NCI-H510A treated with DMSO at 0.1 percent for 48 hours (cell line): ENCODE data around the gene TPM3.
"Not testable (repeated sequence)": the region's sequence is repeated elsewhere in the genome, so short reads cannot be mapped to it uniquely, and the experiment has no call there.

ENCODE experiments used
- DNase-seq: peaks from one replicate; lab custom pipeline; 2025; lab: John Stamatoyannopoulos, UW

The TPM3 gene

DNA sequence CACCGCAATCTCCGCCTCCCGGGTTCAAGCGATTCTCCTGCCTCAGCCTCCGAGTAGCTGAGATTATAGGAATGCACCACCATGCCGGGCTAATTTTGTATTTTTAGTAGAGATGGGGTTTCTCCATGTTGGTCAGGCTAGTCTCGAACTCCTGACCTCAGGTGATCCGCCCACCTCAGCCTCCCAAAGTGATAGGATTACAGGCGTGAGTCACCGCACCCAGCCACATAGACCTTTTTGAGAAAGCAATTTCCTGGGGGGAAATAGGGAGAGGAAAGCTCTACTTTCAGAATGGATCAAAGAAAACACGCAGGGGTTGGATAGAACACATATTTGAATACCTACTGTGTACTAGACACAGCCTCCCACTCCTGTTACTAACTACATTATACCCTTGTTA, 13.9 kb upstream of the TPM3 start:
- DNase-seq, result not testable (repeated sequence)

DNA sequence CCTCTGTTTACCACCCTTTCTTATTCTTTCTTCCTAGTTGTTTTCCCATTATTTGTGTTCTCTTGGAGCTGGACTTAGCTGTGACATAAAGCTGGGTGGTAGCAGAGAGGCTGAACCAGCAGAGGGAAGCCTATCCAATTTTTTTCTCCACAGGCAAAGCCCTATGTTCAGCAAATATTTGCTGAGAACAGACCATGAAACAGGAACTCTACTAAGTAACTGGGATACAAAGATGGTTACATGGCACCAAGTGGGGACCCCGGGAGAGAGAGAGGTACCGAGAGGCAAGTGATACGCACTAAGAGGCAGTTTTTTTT, 7.6 kb upstream of the TPM3 start:
- DNase-seq, result no peak

DNA sequence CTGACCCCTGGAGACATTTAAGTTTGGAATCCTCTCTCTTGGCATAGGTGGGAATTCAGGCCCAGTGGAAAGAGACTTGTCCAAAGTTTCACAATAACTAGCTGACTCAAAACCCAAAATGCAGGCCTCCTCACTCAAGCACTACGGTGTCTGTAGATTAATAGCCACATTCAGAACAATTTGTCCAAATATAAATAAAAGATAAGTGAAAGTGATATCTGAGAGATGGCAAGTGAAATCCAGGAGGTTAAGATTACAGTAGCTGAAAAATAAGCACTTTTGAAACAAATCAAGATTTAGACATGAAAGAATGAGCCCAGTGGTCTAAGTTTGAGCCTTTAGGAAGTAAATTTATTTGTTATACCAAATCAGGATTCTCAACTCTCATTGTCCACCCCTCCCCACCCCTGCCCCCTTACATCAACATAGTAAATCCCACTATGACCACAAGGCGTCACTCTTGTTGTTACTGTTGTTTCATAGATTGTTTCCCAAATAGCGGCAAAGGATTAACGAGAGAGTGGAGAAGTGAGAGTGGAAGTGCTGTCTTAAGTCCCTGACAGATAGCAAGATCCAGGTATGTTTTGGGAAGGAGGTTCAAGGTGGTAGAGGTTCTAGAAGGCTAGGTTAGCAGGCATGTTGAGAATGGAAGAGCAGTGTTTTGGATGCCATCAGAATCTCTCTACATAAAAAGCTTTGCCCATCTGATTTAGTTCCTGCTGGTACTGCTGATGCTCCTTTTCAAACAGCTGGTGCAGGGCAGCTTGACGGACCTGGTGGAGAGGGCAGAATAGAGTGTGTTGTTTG, 7.1 kb upstream of the TPM3 start:
- DNase-seq, result peak; percentile 66

DNA sequence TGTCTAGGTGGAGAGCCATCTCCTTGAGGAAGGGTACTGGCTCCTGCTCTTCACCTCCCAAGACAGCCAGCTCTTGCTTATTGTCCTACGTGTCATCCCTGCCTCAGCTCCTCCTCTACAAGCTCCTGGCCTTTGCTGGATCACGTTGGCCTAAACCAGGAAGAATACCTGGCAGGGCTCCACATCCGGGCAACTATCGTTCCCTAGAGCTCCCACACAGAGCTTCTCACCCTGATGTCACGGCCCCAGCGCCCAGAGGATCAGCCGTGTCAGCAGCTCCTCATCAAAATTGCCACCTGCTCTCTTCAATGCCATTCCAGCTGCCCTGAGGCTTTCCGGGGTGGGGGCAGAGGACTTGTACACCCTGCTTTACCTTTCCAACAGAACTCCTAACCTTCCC, 1.9 kb upstream of the TPM3 start:
- DNase-seq, result peak; percentile 93

DNA sequence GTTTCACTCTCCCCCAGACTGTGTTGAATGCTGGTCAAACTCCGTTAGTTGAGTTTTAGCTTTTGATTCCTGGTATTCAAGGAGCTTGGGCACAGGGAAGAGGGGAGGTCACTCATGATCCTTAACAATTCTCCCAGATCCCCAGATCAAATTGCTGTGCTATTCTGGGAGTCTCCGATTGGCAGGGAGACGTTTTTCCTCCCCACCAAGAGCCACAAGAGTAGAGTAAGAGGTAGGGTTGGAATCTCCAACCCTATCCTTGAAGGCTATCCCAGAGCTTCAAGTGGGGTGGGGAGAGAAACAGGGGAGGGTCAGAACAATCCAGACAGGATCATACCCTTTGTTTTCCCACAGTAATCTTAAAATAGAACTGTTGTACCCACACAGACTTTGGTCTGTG, 576 bp upstream of the TPM3 start:
- DNase-seq, result no peak

DNA sequence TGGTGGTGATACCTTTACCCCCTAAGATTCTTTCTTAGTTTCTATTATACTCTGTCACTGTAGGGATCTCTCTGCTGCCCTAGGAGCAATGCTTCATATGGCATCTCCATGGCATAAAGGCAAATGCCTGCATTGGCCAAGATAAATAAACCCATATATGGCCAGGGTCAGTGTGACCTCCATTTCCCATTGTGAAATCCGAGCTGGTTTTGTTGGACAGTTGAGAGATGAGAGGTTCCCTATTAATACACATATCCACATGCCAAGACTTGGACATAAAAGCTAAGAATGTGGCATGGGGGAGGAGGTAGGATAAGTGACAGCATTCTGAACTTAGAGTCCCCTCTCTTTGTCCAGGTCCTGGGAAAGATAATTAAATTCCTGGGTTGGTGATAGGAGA, 1.4 kb downstream of the TPM3 start:
- DNase-seq, result no peak

DNA sequence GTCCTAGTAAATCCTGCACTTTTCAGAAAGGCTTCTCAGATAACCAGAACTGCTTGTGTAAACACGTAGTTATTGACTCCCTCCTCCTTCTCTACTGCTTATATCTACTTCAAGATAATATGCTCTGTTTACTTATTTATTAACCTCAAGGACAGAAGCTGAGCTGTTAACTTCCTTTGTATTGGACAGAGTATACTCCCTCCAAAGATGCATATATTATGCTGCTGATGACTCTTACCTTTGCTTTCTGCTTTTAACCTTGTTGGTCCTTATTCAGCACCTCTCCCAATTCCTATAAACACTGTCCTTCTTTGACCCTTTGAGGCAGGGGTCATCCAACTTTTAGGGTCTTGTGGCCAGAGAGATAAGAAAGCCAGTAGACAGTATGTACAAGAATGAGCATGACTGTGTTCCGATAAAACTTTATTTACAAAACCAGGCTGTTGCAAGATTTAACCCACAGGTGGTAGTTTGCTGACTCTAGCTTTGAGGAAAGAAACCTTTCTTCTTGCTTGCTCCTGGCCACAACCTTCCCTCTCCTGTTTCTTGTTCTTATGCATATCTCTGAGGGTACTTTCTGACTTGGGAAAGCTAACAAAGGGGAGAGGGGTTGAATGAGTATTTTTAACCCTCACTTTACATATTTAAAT, 4.9 kb downstream of the TPM3 start:
- DNase-seq, result peak; percentile 47

DNA sequence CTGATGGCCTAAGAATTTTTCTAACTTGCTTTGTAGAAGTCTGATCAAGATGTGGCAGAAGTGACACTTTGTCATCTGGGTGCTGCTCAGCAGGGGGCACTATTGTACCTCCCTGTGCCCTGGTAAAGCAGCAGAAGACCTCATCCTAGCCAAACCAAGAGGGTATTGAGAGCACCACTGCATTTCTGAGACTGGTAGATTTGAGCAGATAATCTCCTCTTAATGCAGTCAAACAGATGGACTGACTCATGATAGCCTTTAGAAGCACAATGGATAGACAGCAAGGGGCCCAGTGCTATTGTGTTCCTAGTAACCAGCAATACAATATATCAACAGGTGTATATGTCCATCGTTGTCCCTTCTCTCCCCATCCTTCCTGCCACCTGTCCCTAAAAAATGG, 5.7 kb downstream of the TPM3 start:
- DNase-seq, result peak; percentile 85

DNA sequence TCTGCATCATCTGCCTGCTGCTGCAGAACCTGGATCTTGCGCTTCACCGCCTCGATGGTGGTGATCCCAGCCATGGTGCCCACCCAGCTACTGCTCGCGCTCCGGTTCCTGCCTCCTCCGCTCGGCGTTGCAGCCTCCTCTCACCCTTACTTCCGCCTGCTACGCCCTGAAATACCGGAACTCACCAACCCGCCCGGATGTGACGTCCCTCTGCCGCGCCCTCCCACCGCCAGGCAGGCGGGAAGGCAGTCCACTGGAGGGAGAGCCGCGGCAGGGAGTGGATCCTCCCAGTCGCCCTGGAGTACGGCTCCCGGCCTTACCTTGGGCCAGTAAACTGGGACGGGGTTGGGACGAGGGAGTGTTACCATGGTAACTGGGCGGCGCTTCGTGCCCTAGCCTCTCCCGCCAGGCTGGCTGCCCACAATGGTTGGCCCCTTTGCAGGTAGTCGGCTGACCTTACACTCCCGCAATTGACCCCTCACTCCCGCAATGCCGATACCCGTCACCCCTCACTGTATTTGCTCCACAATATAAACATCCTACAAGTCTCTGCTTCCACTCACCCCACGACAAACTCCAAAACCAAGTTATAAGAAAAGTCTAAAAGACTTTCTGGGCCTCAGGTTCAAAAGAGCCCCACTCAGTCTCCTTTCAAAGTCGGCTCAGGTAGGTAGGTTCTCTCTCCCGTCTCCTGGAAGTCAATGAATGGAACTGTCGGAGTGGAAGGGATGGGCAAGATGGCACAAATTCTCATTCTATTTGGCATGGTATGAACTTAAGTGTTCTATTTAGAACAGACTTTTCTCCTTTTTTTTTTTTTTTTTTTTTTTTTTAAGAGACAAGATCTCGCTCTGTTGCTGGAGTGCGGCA, 8.6 kb downstream of the TPM3 start:
- peak; percentile 95 for DNase-seq

DNA sequence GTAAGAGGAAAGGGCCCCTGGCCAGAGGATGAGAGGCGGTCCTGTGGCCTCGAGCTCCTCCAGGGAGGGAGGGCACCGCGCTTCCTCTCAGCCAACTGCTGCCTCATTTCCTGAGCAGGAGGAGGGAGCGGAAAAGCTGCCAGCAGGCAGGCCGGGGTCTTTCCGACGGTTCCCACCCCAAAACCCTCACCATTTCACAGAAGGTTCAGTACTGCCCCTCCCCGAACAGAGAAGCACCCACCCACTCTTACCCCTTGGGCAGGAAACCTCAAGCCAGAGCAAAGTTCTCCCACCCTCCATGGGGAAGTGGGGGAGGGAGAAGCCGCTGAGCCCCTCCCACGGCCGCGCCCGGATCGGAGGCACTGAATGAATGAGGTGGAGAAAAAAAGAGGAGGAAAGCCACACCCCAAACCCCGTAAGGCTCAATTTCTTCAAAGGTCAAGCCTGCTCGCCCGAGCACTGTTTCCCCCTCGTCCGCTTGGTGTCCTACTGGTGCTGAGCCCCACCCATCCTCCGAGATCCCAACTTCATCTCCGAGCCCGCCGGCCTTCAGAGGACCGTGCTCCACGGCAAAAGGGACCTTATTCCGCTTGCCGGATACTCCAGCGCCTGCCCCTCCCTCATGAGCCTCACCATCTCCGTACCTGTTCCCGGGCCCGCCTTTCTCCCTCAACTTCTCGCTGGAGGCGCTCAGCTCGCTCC, 9.4 kb downstream of the TPM3 start:
- peak; percentile 35 for DNase-seq

DNA sequence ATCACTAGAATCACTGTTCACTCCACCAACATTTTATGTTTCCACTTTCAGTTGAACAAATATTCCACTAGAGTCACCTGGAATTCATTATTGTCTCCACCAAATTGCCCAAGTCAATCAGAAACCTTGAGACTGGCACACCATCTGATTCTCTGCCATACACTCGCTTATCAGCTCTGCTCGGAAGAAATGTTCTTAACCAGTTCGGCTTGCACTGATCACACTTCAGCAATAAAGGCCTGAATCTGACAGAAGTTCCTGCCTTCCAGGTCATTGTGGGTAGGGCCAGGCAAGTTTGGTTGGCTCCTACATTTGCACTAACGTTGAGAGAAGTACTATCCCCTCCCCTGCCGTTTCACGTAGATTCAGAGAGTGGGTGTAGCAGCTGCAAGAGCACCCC, 10.0 kb downstream of the TPM3 start:
- no peak for DNase-seq

DNA sequence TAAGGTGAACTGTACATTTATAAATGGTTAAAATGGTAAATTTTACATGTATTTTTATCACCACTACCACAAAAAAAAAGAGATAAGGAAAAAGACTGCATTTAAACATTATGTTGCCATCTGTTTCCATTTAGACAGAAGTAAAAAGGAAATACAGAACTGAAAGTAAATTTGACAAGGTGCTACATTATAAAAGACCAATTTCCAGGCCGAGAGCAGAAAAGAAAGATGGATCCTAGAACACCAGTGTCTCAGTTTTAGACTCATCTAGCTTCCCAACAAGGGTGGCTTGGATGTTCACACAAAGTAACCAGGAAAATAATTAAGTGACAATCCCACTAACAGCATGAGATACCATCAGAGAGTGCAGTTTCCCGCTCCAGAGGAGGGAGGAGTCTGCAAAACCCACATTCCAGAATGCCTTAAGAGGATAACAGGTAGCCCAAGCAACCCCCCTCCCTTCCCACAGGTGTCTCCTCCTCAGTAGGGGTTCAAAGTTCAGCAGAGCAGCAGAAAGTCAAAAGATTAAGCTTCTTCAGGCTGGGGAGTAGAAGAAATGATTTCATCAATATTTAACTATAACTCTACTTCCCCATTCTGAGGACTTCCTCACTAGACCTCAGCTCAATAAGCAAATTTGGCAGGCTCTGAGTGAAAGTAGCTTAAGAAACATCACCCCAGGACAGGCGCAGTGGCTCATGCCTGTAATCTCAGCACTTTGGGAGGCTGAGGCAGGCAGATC, 11.8 kb downstream of the TPM3 start:
- DNase-seq, result no peak

DNA sequence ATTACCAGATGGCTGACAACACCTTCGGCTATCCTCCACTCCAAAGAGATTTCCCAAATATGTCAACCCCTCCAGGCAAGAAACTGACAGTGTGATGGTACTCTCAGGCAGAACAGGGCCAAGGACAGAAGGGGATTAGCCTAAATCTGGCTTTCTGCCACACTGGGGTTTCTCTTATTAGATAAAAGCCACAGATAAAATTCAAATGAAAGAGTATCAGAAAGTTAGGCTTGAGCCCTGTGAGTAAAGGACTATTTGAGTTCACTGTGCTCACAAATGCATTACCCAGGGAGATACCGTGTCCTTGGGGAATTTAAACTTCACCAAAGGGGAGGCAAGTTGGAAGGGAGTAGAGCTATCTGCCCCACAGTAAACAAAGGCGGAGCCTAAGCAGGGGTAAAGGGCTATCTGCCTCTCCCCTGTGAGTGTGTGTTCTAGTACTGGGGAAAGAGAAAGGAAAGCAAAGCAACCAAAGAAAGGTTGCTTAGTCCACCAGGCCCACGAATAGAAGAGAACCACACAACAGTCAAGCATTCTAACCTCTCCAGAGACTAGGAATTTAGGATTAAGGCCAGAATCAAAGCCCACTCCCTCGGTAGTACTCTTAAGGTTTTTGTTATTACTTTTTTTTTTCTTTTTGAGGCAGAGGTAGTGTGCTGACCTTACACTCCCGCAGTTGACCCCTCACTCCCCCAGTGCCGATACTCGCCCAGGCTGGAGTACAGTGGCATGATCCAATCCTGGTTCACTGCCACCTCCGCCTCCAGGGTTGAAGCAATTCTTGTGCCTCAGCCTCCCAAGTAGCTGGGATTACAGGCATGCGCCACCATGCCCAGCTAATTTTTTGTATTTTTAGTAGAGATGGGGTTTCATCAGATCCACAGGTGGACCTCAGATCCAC, 12.7 kb downstream of the TPM3 start:
- DNase-seq, result no peak

DNA sequence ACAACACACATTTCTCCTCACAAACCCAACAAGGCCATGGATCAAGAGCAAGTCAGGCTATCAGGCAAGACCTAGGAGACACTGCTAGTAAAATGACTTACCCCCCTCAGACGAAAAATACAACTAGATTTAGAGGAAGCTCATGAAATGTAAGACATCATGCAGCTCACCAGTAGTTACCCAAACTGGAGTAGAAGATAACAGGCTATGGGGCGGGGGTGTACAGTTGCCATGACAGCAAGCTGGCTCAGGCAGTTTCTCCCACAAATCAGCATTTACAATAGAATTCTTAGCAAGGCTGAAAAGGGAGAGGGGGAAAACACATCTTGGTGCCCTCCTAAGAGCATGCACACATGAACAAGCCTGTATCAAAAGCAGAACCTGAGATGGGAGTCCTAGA, 13.9 kb downstream of the TPM3 start:
- no peak for DNase-seq

DNA sequence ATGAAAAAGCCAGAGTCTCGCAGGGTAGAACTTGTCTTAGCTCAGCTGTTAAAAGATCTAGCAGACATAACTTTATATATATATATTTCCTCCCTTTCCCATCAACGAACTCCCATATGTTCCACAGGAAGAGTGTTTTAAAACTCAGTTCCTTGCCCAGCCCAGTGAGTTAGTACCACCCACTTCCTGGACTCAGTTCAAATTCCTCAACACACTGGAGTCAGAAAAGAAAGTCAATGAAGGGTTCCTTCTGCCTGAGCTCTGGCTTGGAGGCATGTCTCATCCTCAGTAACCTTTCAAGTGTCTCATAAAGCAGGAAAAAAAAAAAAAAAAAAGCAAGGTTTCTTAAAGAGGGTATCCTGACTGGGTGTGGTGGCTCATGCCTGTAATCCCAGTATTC, 15.6 kb downstream of the TPM3 start:
- DNase-seq, result no peak

DNA sequence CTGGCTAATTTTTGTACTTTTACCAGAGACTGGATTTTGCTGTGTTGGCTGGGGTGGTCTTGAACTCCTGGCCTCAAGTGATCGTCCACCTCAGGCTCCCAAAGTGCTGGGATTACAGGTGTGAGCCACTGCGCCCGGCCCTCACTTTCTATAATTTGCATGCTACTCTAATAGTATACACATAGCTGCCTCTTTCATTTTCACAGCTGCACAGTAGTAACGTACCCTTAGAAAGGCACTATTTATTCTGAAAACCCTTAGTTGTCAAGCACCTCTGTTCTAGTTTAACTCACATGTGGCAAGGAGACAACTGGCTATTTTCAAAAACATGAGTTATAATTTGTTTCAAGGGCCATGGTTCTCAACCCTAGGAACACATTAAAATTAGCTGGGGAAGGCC, 17.2 kb downstream of the TPM3 start:
- DNase-seq, result no peak

DNA sequence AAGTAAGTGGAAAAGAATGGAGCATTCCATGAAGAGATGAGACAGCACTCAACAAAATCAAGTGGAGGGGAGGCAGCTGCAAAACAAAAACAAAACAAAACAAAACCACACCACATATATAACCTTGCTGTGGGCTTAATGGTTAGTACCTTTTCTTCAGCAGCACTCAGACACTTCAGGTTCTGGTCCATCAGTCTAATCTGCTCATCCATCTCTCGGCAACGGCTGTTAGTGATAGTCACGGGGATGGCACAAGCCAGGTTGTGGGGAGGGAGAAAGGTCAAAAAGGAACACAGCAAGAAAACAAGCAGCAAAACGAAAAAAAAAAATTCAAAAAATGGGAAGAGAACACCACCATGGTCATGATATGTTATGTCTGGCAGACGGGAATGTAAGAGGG, 20.0 kb downstream of the TPM3 start:
- DNase-seq, result no peak

DNA sequence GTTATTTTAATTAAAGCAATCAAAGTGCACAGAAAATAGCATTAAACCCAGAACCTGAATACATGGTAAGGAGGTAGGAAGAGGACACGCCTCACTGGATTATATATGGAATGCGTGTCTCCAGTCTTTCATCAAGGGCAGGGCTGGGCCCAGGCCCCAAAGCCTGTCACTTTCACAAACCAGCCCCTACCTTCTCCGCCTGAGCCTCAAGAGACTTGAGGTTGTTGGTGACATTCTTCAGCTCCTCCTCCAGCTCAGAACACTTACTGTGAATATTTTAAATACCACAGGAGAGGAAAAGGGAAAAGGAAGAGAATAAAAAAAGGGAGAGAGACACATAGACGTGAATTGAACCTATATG, 20.7 kb downstream of the TPM3 start:
- no peak for DNase-seq

DNA sequence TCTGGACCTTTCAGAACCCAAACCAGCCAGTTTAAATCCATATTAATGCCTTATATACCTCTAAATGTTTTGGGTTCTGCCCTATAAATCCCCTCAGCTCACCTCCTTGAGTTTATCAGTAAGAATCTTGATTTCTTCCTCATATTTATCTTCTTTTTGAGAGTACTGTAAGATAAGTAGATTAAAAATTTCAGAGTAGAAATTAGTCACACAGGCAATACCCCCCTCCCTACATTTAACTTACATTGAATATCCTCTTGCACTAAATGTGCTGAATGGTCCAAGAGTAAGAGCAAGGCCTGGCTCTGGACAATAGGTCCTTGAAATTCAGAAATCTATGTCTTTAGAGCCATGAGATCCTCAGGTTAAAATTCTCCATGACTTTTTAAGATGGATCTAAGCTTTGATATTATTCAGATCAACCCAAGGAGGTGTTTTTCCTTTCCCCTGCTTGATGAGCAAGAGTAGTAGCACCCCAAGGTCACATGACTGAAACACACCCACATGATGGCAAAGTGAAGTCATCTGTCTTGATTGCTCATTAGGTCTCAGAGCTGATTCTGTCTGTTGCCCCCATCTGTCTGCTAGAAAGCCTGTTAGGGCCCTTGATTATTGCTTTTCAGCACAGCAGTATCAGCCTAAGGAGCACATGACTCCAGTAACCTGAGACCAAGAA, 21.2 kb downstream of the TPM3 start:
- DNase-seq, result no peak

DNA sequence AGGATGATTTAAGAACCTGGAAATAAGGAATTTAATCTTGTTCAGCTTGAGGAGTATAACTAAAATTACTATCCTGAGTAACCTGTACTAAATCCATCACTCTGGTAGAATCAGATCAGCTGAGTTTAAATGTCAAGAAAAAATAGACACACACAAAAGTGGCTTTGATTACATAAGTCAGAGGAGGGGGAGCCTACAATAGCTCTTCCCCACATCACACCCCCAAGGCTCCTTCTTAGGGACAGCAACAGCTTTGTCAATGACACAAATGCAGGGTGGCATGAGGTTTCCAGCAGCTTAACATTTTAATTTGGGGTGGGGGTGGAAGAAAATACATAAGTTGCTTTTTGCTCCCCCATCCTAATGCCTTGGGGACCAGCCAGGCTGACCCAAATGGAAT, 24.4 kb downstream of the TPM3 start:
- DNase-seq, result no peak
